GM18508 (cell line): ENCODE measurements around the gene DLX3.
"Not testable (repeated sequence)": the region's sequence is repeated elsewhere in the genome, so short reads cannot be mapped to it uniquely, and the experiment has no call there.

ENCODE experiments used
- ATAC-seq: cut with Tn5 transposase; IDR thresholded peaks from one replicate; pipeline ENCODE4 v1.9.1; 2021; ENCODE audit warnings: moderate number of reproducible peaks; ENCODE audit not compliant: insufficient read depth, unreplicated experiment

The DLX3 gene

GRCh38 chr17:49995055-49995738 lies at the start of gene DLX3:
DLX3 (minus strand) TSS chr17:49995224; CDS start chr17:49994998, 226 bp downstream.
- ATAC-seq: no peak

GRCh38 chr17:50044483-50044882 lies 49.5 kb upstream of the DLX3 start:
- no peak for ATAC-seq

GRCh38 chr17:50043290-50044148 lies 48.5 kb upstream of the DLX3 start:
- no peak for ATAC-seq

GRCh38 chr17:50042211-50042610 lies 47.2 kb upstream of the DLX3 start:
- ATAC-seq: no peak

GRCh38 chr17:50040496-50040895 lies 45.5 kb upstream of the DLX3 start:
- ATAC-seq: not testable (repeated sequence)

GRCh38 chr17:50039058-50039457 lies 44.0 kb upstream of the DLX3 start:
- no peak for ATAC-seq

- no peak for ATAC-seq
Measured at GRCh38 chr17:50037321-50038107, 42.5 kb upstream of the DLX3 start.

- no peak for ATAC-seq
Measured at GRCh38 chr17:50036455-50037261, 41.6 kb upstream of the DLX3 start.

GRCh38 chr17:50035945-50036344 lies 40.9 kb upstream of the DLX3 start:
- no peak for ATAC-seq

GRCh38 chr17:50035421-50035879 lies 40.4 kb upstream of the DLX3 start:
- no peak for ATAC-seq

GRCh38 chr17:50034498-50035364 lies 39.7 kb upstream of the DLX3 start:
- ATAC-seq: no peak

- no peak for ATAC-seq
Measured at GRCh38 chr17:50033316-50033715, 38.3 kb upstream of the DLX3 start.

GRCh38 chr17:50029185-50029584 lies 34.2 kb upstream of the DLX3 start:
- ATAC-seq: no peak

GRCh38 chr17:50028736-50029120 lies 33.7 kb upstream of the DLX3 start:
- no peak for ATAC-seq

- no peak for ATAC-seq
Measured at GRCh38 chr17:50027881-50028735, 33.1 kb upstream of the DLX3 start.

- no peak for ATAC-seq
Measured at GRCh38 chr17:50027172-50027880, 32.3 kb upstream of the DLX3 start.

GRCh38 chr17:50026837-50027171 lies 31.8 kb upstream of the DLX3 start:
- no peak for ATAC-seq
